HTERT RPE-1 (cell line): ENCODE data around the gene CAMTA1.

Experiments
- in situ Hi-C: fragments of 300-500 bp; cut with MboI; formaldehyde crosslinking; loops from 4 replicates; pipeline ENCODE4 v1.14.3; 2020; ENCODE audit warnings: low sequenced_read_pairs

The CAMTA1 gene

DNA sequence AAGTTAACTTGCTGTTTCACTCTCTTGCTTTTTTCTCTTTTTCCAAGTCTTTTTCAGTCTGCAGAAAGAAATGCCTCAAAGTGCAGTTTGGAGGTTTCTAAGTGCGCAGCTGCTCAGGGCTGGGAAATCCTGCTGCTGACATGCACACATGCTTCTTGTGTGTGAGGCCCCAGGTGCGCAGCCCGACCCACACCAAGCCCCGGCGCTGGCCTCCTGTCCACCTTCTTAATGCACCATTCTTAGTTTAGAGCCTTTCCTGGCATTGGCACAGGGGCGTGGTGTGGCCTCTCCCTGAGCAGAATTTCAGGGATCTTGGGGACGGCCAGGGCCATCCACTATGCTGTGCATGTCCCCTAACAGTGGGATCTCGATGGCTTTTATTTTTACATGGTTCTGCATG lies 315.2 kb downstream of the CAMTA1 start:
- in situ Hi-C loops: no loop called here

DNA sequence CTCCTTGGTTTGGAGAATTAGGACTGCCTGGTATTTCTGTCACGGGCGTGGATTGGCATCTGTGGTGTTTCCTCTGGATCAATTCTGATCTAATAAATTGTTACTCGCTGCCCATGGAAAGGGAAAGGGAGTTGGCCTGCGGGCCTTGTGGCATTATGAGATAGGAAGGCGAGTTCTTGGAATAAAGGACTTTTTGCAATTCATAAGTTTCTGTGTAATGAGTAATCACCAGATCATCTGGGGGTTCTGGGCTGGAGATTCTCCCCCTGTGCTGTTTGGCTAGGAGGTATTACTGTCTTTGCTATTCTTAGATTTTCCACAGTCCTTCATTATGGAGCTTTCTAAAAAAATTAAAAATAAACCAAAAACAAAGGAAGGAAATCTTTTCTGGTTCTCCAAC lies 315.9 kb downstream of the CAMTA1 start:
- in situ Hi-C loops: no loop called here

GRCh38 chr1:7103361-7103782 lies 318.1 kb downstream of the CAMTA1 start:
- in situ Hi-C loops: no loop called here

DNA sequence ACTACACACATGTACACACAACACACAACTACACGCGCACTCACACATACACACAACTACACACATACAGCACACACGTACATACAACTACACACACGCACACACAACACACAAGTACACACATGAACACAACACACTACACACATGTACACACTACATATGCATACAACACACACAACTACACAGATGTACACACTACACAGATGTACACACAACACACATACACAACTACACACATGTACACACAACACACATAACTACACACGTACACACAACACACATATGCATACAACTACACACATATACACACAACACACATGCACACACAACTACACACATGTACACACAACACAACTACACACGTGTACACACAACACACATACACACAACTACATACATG lies 318.6 kb downstream of the CAMTA1 start:
- in situ Hi-C loops: no loop called here

DNA sequence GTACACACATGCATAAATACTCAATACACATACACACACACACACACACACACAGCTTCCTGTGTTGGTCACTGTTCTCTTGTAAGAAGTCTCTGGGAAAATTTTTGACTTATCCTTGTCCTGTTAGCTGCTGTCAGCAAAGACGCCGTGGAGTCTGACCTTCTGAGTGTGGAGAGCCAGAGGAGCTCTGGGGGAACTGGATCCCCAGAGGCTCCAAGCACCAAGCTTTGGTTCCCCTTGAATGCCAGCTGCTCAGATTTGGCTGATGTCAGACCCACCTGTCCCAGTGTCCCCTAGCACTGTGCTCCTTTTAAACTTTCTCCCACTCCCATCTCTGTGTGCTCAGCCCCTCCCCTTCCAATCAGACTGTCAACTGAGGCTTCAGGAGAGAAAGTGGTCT lies 319.1 kb downstream of the CAMTA1 start:
- in situ Hi-C loops: no loop called here

DNA sequence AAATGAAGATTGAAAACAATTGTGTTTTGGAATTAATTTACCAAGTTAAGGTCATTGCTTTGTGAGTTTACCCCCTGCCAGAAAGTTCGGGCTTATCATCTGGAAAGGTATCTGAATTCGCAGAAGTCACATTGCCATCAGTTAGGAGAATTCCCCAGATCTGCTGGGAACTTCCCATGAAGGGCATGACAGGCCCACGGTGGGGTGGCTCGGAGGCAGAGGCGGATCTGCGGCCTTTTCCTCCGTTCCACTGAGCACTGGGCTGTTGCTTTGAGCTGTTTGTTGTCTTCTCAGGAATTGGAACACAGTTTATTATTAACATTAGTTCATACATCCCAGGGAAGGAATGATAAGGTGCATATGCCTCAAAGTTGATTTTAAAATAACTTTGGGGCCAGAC lies 320.0 kb downstream of the CAMTA1 start:
- in situ Hi-C loops: no loop called here

DNA sequence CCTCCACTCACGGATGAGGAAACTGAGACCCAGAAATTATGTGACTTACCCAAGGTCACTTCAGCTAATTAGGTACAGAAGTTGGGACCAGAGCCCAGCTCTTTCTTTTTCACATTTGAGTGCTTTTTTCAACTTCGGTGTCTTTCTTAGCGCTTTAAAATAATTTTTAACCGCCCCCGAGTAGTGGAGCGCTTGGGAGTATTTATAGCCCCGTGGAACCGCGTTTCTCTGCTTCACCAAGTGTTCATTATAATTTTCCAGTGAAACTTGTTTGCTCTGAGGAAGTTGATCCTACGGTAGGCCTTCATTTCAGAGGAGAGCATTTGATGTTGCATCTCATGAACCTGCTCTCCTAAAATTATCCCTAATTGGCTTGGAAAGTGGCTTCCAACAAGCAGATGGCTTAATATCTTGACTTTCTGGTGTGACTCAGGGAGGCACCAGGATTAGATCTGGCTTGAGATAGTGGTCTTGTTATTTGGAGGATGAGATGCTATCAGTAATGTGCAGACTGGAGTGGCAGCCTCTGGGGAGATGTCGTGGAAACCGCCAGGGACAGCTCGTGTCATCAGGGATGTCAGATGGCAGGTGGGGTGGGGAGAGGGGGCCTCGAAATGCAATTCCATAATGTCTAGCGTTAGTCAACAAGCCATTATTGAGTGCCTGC lies 321.3 kb downstream of the CAMTA1 start:
- in situ Hi-C loops: no loop called here

DNA sequence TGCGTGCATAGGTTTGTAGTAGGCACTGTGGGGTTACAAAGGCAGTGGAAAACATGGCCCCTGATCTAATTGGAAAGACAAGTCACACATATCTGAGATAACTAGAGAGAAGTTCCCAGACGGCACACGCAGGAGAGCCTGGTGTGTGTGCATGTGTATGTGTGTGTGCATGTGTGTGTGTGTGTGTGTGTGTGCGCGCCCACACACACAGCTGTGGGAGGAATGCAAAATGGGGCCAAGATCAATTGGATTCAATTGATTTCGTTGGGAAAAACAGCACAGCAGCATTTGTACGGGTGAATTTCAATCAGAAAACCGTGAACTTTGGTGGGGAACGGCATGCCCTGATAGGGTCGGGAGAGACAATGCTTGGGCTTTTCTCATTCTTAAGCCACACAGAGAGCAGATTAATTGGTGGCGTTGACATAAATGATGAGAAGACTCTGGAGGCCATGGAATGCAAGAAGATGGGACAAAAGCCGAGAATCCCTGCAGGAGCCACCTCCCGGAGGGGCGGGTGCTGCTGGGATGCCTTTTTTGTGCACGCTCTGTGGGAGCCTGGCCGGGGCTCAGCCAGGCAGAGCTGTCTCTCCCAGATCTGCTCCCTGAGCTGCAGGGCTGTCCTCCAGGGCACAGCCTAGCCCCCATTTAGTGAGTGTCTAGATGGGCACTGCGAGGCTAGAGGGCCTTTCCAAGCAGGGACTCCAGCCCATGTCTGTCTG lies 322.0 kb downstream of the CAMTA1 start:
- in situ Hi-C loops: no loop called here

- in situ Hi-C loops: no loop called here
Observed at GRCh38 chr1:7108251-7108650, 323.0 kb downstream of the CAMTA1 start.

DNA sequence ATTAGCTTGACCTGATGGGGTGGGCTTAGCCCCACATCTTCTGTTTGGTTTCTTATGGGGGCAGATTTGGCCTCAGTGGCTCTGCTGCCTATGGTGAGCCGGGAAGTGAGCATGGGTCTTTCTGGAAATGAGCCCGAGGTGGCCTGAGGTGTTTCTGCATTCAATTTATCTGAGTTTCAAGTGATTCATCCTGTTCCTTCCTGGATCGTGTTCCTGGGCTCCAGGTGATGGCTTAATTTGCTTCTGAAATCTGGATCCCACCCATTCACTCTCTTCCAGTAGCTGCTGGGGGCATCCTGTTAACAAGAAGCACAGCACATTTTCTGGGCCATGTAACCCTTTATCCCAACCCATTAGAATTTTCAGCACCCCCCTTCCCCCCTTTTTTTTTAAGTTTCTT lies 324.6 kb downstream of the CAMTA1 start:
- in situ Hi-C loops: no loop called here

DNA sequence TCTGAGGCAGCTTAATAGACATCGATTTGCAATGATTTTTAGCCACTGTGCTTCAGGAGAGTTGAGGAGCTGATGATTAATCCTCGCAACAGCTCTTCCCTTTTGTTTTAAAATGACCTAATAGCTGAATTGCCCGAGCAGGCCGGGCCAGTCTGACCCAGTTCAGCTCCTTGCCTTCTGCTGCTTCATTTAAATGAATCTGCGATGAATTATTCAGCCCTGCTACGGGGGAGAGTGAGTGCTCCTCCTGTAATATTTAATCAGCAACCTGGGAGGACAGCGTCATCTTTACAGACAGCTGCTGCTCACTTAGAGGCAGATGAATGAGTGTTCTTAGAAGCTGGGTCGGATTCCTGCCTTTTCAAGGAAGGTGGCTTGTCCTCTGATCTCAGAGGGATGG lies 325.1 kb downstream of the CAMTA1 start:
- in situ Hi-C loops: no loop called here

DNA sequence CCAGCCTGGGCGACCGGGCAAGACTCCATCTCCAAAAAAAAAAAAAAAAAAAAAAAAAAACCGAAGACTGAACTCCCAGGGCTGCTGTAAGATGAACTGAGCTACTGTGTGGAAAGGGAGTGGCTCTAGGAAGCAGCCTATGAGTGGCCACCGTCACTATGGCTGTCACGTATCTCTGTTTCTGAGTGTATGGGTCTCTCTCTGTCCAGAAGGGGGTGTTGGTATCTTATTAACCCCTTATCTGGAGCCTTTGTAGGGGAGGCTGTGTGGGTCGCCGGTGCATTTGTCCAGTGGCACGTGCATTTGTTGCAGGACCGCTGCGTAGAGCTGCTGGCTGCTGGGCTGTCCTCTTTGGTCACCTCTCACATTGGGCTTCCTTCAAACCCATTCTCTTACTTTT lies 326.6 kb downstream of the CAMTA1 start:
- in situ Hi-C loops: no loop called here

GRCh38 chr1:7113136-7113535 lies 327.9 kb downstream of the CAMTA1 start:
- in situ Hi-C loops: no loop called here

- in situ Hi-C loops: no loop called here
Observed at GRCh38 chr1:7113822-7114221, 328.6 kb downstream of the CAMTA1 start.

DNA sequence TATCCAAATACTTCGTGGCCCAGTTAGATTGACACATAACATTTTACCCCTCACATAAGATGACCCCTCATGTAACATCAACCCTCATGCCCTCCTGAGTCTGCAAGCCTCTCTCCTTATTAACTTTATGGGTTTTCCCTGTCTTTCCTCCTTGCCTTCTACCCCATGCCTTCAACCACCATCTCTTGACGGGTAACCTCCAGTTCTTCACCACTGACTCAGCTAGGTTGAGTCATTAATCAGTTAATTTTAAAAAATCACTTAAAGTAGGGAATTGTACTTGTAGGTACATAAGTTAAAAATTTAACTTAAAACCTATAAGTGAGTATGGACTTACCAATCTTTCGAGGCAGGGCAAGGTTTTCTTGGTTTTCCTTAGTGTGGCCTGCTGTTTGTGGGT lies 330.7 kb downstream of the CAMTA1 start:
- in situ Hi-C loops: no loop called here

- in situ Hi-C loops: no loop called here
Observed at GRCh38 chr1:7117399-7118281, 332.4 kb downstream of the CAMTA1 start.

DNA sequence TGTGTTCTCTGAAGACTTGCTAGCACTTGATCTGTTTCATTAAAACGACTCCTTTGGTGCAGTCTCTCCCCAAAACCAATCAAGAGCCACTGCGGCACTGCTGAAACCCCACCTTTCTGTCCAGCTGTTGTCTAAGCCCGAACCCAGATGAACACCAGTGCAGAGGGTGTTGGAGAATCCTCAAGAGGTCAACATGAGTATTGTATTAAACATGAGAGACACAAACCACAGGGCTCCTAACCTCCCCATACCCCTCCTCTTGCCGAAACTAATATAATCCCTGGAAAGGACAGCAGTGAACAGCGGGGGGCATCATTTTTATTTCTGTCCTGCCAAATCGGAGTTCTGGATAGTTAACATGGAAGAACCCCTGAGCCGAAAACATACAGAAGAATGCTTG lies 333.9 kb downstream of the CAMTA1 start:
- in situ Hi-C loops: no loop called here

DNA sequence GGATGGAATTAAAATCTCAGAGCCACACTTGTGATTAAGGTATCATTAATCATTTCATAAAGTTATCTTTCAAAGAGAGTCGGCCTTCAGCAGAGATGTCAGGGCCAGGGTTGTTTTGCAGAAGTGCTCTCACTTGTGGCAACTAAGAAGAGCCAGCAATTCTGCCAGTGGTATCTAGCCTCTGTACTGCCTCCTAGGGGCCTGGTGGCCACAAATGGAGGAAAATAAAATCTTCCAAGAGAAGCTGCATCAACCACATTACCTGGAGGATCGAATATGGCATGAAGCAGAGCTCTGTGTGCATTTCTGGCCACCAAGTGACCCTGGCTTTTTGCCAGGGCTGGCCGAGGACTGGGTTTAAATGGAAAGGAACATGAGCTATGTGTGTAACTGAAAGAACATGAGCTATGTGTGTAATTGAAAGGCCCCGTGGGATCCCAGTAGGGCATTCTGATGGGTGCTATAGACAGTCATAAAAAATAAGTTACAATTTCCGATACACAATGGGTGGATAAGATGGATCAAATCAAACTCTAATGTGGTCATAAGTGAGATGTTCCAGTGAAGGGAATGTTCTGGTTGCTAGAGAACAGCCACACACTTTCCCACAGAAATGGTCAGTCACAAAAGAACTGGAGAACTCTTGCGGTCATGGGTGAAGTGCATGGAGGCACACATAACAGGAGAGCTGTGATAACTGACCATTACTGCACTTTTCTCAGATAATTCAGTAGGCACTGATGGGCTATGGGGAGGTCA lies 335.8 kb downstream of the CAMTA1 start:
- in situ Hi-C loops: no loop called here

GRCh38 chr1:7121622-7121988 lies 336.4 kb downstream of the CAMTA1 start:
- in situ Hi-C loops: no loop called here

DNA sequence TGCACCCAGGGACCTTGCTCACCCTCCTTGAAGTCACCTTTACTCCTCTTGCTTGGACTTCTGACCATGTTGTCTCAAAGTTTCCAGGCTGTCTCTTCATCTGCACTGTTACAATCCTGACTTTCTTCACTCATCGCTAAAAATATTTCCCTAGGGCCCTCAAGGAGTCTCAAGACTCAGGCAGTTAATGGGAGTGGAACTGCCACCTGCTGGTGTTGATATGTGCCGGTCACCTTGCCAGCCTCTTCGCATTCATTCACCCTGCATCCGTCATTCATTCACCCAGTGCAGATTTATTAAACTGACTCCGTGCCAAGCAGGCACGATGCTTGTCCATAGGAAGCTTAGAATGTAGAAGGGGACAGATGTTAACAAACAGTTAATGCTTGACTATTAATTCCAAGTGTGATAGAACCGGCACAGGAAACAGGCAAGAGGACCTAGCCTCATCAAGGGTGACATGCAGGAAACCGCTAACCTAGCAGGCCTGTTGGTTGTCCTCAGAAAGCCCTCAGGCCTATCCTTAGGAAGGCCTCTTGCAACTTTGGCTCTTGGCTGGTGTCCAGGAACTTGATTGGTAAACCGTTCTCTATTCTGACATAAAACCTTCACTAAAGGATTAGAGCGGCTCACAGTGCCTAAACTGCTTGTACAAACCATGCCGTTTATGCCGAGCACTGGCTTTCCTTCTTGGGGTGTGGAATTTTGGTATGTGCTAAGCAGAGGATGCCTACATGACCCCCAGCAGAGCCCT lies 342.2 kb downstream of the CAMTA1 start:
- in situ Hi-C loops: no loop called here
